HG03196 (cell line): ENCODE measurements around the gene ANKLE1.
A peak's percentile ranks its signal among the peaks of the same experiment; 100 is the strongest.
"Not testable (repeated sequence)": the region's sequence is repeated elsewhere in the genome, so short reads cannot be mapped to it uniquely, and the experiment has no call there.

Experiments
- ATAC-seq: cut with Tn5 transposase; IDR thresholded peaks from one replicate; pipeline ENCODE4 v1.9.1; 2021; ENCODE audit not compliant: unreplicated experiment

Gene ANKLE1

DNA sequence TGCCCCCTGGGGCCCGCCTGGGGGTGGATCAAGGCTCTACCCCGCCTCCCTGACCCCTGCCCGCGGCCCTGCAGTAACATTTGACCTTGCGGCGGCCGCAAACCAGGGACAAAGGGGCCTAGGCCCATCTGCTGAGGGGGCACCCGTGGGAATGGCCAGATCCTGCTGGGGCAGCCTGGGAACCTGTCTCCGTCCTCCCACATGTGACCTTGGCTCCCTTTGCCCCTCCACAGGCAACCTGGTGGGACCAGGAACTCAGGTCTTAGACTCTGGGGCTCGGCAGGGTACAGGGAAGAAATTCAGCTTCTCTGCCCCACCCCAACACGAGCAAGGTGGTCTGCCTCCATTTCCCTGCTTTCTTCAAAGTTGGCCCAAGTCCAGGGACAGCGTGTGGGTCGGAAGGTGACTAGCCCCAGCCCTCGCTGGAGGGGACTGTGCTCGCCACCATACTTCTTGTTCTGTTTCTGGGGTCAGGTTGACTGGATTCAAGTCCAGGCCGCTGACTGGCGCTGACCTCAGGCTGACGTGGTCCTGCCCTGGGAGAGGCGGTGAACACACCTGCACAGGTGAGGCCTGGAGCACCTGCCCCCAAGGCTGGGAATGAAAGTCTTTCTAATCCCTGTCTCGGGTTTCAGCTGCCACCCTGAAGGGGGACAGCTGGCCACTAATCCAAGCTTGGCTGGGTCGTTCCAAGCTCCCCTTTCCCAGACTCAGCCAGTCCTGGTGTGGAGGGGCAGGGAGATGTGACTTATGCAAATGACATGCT, 33.5 kb upstream of the ANKLE1 start:
- no peak for ATAC-seq

GRCh38 chr19:17249887-17250548, 31.7 kb upstream of the ANKLE1 start:
- no peak for ATAC-seq

- no peak for ATAC-seq
Measured at GRCh38 chr19:17254636-17255035, 27.1 kb upstream of the ANKLE1 start.

GRCh38 chr19:17255150-17255621, 26.5 kb upstream of the ANKLE1 start:
- ATAC-seq, result no peak

- no peak for ATAC-seq
Measured at GRCh38 chr19:17256130-17256529, 25.6 kb upstream of the ANKLE1 start.

DNA sequence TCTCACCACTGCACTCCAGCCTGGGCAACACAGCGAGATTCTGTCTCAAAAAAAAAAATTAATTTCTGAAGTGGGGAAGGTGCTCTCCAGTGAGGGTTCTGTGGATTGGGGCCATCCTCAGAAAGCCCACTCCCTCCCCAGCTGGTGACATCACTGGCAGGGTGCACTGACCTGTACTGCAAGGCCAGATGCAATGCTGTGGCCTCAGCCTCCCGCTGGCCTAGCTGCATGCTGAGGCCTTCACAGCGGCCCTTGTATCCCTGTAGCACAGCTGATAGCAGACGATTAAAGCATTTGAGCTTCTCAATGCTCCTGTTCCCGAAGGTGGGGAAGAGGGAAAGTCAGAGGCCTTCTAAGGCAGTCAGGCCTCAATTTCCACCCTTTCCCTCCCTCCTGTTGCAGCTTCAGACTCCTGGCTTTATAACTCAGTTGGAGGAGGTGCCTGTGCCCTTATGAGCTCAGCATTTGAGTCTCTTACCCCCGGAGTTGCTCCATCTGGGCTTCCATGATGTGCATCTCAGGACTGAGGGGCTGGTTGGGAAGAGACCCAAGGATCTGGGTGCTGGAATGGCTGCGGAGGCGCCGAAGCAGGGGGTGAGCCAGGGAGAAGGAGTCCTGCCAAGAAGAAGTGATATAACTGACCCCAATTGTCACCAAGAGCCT, 22.5 kb upstream of the ANKLE1 start:
- no peak for ATAC-seq

DNA sequence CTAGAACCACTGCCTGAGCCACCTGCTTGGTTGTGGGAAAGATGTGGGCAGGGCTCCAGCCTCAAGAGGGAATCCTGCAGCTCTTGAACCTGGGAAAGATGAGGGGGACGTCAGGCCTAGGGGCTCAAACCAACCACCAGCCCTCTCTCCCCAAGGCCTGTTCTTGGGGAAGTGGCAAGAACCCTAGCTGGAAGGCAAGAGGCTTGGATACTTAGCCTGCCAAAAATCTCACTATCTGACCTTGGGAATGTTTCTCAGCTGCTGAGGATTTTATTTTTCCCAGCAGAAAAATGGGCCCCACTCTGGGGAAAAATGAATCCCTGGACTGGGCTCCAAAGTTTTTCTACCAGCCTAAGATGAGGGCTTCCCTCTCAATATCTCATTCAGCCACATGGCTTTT, 21.8 kb upstream of the ANKLE1 start:
- ATAC-seq, result no peak

GRCh38 chr19:17260842-17261325, 20.8 kb upstream of the ANKLE1 start:
- peak; percentile 57 for ATAC-seq

GRCh38 chr19:17262557-17262956, 19.1 kb upstream of the ANKLE1 start:
- no peak for ATAC-seq

- ATAC-seq, result no peak
Measured at GRCh38 chr19:17263712-17264640, 17.7 kb upstream of the ANKLE1 start.

- ATAC-seq, result no peak
Measured at GRCh38 chr19:17264641-17264979, 17.1 kb upstream of the ANKLE1 start, which contains the start of gene USHBP1. TSS of gene USHBP1 (minus strand) at chr19:17264745. CDS start at chr19:17264299, 446 bp downstream.

DNA sequence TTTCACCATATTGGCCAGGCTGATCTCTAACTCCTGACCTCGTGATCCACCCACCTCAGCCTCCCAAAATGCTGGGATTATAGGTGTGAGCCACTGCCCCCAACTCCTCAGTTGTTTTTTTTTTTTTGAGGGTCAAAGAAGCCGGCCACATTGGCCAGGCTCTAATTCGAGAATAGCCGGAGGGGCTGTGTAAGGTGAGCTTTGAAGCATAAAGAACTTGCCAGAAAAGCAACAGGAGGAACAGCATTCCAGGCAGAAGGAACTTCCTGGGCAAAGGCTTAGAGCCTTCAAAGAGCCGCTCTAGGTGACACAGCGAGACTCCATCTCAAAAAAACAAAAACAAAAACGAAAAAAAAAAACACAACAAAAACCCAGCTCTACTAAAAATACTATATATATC, 15.7 kb upstream of the ANKLE1 start:
- no peak for ATAC-seq

DNA sequence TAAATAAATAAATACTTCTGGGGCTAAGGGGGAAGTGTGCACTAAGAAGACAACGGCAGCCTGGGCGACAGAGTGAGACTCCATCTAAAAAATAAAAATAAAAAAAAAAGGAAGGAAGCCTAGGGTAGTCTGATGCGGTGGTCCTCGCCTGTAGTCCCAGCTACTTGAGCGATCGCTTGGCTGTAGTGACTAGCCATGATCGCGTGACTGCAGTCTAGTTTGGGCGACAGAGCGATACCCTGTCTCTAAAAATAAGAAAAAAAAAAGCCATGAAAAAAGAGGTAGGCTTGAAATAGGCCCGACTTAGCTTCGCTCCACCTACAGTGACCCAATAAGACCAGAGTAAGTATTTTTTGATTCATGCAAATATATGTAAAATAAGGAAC, 15.1 kb upstream of the ANKLE1 start:
- peak; percentile 16 for ATAC-seq

DNA sequence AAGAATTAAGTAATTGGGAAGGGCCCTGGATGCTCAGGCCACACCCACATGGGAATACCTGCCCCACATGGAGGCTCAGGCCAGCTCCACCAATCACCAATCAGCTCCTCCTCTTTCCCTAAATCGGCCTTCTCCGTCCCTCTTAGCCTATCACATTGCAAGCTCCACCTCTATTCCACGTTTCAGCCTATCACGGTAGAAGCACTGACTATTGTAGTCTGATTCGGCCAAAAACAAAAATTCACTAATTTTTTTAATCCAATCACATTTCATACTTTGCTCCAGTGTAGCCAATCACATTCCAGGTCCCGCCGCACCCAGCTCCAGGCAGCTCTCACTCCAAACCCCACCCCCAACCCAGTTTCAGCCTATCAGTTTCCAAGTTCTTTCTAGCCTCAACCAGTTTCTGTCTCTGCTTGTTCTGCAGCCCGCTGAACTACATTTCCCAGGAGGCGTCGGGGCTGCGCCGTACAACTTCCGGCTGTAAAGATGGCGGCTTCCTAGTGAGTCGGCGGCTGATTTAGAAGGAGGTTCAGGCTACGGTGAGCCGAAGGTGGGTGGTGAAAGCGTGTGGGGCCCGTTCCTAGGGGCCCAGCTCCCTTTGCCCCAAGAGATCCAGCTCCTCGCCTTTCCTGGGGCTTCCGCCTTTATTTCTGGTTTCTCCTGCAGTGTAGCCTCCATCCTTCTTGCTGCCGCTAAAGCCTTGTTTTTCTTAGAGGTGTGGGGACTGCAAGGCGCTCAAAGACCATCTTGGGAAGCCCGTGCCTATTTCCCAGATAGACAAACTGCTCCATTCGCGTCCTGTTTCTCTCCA, 14.5 kb upstream of the ANKLE1 start, which contains the start of gene BABAM1:
TSS of gene BABAM1 (plus strand) at position 469 of the 814 bp plus-strand sequence. CDS start 1,364 bp downstream, outside the sequence.
- ATAC-seq, result peak; percentile 89

DNA sequence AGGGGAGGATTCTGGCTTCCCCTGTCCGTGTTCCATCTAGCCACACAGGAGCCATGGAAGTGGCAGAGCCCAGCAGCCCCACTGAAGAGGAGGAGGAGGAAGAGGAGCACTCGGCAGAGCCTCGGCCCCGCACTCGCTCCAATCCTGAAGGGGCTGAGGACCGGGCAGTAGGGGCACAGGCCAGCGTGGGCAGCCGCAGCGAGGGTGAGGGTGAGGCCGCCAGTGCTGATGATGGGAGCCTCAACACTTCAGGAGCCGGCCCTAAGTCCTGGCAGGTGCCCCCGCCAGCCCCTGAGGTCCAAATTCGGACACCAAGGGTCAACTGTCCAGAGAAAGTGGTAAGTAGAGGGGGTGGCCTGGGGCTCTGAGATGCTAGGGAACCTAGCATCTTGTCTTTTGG, 12.9 kb upstream of the ANKLE1 start:
- no peak for ATAC-seq

- ATAC-seq, result not testable (repeated sequence)
Measured at GRCh38 chr19:17274892-17275291, 6.8 kb upstream of the ANKLE1 start.

DNA sequence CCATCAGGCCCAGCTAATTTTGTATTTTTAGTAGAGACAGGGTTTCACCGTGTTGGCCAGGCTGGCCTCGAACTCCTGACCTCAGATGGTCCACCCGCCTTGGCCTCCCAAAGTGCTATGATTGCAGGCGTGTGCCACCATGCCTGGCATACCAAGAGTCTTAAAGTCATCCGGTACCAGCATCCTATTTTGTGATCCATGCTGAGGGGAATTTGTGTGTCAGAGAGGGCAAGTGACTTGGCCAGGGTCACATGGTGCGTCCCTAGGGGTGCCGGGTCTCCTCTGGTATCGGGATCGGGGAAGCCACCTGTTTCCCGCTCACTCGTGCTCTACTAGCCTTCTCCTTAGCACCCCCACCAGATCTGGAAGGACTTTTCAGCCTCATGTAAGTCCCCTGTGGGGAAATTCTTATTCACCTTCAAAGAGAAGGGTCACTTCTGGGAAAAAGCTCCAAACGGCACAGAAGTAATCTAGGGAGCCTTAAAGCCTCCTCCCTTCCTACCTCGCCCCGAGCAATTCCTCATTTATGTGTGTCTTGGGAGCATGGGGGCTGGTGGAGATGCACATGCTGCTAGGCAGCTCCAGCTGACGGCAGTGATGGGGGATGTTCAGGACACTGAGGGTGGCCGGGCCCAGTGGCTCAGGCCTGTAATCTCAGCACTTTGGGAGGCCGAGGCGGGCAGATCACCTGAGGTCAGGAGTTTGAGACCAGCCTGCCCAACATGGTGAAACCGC, 6.1 kb upstream of the ANKLE1 start:
- no peak for ATAC-seq

DNA sequence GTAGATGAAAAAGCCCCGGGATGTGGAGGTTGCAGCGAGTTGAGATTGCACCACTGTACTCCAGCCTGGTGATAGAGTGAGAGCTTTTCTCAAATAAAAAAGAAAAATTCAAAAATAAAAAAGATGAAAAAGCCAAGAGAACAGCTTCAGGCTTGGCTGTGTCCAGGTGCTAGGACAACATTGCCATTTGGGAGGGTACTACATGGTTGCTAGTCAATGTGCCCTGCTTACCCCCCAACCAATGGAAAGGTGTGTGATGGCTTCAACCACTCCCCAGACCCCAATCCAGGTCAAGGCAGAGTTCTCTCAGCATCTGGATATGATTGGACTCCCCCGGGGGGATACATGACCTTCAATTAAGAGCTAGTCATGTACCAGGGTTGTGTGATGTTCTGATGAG, 2.3 kb upstream of the ANKLE1 start:
- ATAC-seq, result no peak

- peak; percentile 68 for ATAC-seq
Measured at GRCh38 chr19:17282488-17283125, 906 bp downstream of the ANKLE1 start.
